Measurements from ENCODE around the gene DHX8. TPM values are rescaled to one million over a fixed set of nuclear protein-coding genes. Genes with fewer than 3 reads are reported as not detected.

DHX8 gene
- total and polyA plus RNA-seq, 12 donors: 15.2 to 43.6 (median 33.2) TPM

DNA sequence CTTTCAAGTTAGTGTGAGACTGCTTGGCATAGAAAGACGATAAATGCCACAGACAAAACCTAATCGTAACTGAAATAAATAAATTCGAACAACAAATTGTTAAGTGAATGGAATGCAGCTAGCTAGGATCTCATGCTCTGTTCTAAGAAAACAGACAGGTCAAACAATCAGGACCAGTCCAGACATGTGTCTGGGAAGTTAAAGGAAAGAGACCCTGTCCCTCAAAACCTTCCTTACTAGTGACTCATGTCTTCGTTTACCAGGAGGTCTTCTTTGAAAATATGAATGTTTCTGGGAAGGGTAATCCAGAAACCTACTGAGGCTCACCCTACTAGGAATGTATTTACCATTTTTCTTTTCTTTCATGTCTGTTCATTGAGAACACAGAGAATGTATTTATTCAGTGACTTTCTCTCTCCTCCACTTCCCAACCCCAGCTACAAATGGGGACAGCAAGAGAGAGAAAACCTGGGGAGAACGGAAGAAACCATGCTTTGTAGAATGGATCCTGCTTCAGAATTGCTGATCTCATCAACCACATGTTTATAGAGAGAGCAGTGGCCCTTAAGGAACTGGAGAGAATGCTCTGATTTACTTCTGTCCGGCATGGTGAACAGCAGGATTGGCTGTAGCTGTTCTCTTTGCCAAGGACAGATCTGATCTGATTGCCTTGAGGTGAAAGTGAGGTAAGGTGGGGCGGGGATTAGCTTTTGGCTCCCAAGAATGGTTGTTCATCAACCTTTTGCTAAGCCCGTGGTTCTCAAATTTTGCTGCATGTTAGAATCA, 39.4 kb upstream of the DHX8 start:
- Histone ChIP-seq H3K4me3 (no peak overlapping the region), H3K9me3 (replicated peaks in 1 of 3) (no peaks in the 10 kb centered on the region), H3K27ac (no peak overlapping the region), H3K4me1 (replicated peaks in 1 of 2) (no peaks in the 10 kb centered on the region), H3K27me3 (no peaks in the 10 kb centered on the region), H3K36me3 (replicated peaks in 1 of 2) (no peaks in the 10 kb centered on the region)
- WGBS, 4 donors: 56 to 64% (median 58%) methylated on average over 8 of the region's 8 CpGs
- TF ChIP-seq, protein P1, sequence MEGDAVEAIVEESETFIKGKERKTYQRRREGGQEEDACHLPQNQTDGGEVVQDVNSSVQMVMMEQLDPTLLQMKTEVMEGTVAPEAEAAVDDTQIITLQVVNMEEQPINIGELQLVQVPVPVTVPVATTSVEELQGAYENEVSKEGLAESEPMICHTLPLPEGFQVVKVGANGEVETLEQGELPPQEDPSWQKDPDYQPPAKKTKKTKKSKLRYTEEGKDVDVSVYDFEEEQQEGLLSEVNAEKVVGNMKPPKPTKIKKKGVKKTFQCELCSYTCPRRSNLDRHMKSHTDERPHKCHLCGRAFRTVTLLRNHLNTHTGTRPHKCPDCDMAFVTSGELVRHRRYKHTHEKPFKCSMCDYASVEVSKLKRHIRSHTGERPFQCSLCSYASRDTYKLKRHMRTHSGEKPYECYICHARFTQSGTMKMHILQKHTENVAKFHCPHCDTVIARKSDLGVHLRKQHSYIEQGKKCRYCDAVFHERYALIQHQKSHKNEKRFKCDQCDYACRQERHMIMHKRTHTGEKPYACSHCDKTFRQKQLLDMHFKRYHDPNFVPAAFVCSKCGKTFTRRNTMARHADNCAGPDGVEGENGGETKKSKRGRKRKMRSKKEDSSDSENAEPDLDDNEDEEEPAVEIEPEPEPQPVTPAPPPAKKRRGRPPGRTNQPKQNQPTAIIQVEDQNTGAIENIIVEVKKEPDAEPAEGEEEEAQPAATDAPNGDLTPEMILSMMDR (IDR thresholded peaks at IDR 0.05): no peak
- TF ChIP-seq POLR2A (IDR thresholded peaks at IDR 0.05): no peak
- intact Hi-C loops (cut with DNase I): no loop called here
- no peak for DNase-seq

DNA sequence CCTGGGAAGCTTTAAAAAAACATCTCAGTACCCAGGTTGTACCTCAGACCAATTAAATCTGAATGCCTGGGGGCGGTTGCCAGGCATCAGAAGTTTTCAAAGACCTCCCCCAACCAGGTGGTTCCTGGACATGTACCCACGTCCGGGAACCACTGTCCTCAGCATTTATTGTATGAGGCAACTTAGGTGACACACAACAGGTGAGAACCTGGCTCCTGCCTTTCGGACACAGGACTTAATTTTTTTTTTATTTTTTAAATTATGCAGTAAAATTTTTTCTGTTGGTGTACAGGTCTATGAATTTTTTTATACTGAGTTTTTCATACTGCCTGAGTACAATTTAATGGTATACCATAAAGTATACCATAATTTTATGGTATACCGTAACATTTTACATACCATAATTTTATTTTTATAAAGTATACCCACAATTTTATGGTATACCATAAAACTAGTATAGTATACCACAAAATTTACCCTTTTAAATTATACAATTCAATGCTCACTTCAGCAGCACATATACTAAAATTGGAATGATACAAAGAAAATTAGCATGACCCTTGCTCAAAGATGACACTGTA, 38.7 kb upstream of the DHX8 start:
- TF ChIP-seq, protein P1 (IDR thresholded peaks at IDR 0.05): no peak
- TF ChIP-seq POLR2A (IDR thresholded peaks at IDR 0.05): no peak
- no peak overlapping the region for H3K4me3 ChIP-seq
- no peaks in the 10 kb centered on the region for H3K36me3 ChIP-seq (replicated peaks in 1 of 2)
- H3K27ac ChIP-seq: no peak overlapping the region
- DNase-seq: no peak
- 57 to 75% (median 72%) methylated on average over 5 of the region's 5 CpGs for WGBS, 4 donors
- no peaks in the 10 kb centered on the region for H3K4me1 ChIP-seq (replicated peaks in 1 of 2)
- H3K27me3 ChIP-seq: no peaks in the 10 kb centered on the region
- intact Hi-C loops (cut with DNase I): no loop called here
- no peaks in the 10 kb centered on the region for H3K9me3 ChIP-seq (replicated peaks in 1 of 3)

DNA sequence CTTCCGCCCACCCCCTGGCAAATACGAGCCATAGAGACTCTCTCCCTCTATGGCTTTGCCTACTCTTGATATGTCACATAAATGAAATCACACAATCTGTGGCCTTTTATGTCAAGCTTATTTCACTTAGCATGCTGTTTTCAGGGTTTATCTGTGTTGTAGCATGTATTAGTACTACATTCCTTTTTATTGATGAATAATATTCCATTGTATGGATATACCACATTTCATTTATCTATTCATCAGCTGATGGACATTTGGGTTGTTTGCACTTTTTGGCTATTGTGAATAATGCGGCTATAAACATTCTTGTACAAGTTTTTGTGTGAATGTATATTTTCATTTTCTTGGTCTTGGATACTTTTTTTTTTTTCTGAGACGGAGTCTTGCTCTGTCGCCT, 37.0 kb upstream of the DHX8 start:
- 85 to 98% (median 91%) methylated on average over 5 of the region's 5 CpGs for WGBS, 4 donors
- TF ChIP-seq, protein P1 (IDR thresholded peaks at IDR 0.05): no peak
- TF ChIP-seq POLR2A (IDR thresholded peaks at IDR 0.05): no peak
- H3K4me3 ChIP-seq: no peak overlapping the region
- no peaks in the 10 kb centered on the region for H3K9me3 ChIP-seq (replicated peaks in 1 of 3)
- no peaks in the 10 kb centered on the region for H3K36me3 ChIP-seq (replicated peaks in 1 of 2)
- H3K4me1 ChIP-seq (replicated peaks in 1 of 2): no peaks in the 10 kb centered on the region
- intact Hi-C loops (cut with DNase I): no loop called here
- DNase-seq: no peak
- H3K27ac ChIP-seq: no peak overlapping the region
- no peaks in the 10 kb centered on the region for H3K27me3 ChIP-seq

DNA sequence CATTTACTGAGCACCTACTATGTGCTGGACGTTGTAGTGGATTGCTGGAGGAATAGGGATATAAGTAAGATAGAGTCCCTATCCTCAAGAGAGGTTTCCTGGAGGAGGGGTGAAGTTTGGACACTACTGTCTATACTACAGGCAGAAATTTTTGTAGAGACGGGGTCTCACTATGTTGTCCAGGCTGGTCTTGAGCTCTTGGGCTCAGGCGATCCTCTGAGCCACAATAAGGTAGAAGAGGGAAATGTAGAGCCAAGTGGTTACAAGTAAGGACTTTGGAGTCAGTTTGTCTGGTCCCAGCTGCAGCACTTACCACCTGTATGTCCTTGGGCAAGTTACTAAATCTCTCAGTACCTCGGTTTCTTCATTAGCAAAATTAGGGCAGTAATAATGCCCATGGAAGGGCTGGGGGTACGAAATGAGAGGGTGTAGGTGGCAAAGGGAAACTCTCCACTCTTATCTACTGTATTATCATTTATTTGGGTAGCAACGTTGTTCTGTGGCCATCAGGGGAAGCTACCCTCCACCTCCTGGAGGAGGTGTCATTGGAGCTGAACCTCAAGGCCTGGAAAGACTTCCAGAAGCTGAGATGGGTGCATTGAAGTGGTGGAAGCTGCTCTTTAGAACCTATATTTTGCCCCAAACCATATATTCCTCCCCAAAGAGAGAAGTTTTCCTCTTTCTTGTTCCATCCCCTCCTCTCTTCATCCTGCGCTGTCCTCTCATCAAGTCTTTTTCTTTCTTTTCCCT, 34.9 kb upstream of the DHX8 start:
- no peak overlapping the region for H3K27ac ChIP-seq
- intact Hi-C loops (cut with DNase I): no loop called here

More for the DNA sequence above, 34.9 kb upstream of the DHX8 start:
- no peak for DNase-seq
- TF ChIP-seq, protein P1 (IDR thresholded peaks at IDR 0.05): no peak
- TF ChIP-seq POLR2A (IDR thresholded peaks at IDR 0.05): no peak
- no peaks in the 10 kb centered on the region for H3K9me3 ChIP-seq (replicated peaks in 1 of 3)
- H3K4me1 ChIP-seq (replicated peaks in 1 of 2): no peaks in the 10 kb centered on the region
- H3K4me3 ChIP-seq: no peak overlapping the region
- 65 to 72% (median 69%) methylated on average over 7 of the region's 7 CpGs for WGBS, 4 donors
- no peaks in the 10 kb centered on the region for H3K27me3 ChIP-seq
- no peaks in the 10 kb centered on the region for H3K36me3 ChIP-seq (replicated peaks in 1 of 2)
